Mucosa of stomach (tissue), 1 donor: ENCODE measurements around the gene URI1.
"Not testable (repeated sequence)": the region's sequence is repeated elsewhere in the genome, so short reads cannot be mapped to it uniquely, and the experiment has no call there.

Source experiments
- H3K27me3 ChIP-seq: one replicate; pipeline ENCODE4 v1.7.0; 2013; ENCODE audit warnings: mild to moderate bottlenecking, low read length; ENCODE audit not compliant: control insufficient read depth, insufficient read depth
- H3K36me3 ChIP-seq: one replicate; pipeline ENCODE4 v1.7.0; 2013; ENCODE audit warnings: low read length; ENCODE audit not compliant: control insufficient read depth, insufficient read depth
- H3K4me1 ChIP-seq: one replicate; pipeline ENCODE4 v1.7.0; 2013; ENCODE audit warnings: mild to moderate bottlenecking, low read length; ENCODE audit not compliant: control insufficient read depth, insufficient read depth
- H3K4me3 ChIP-seq: one replicate; pipeline ENCODE4 v1.7.0; 2013; ENCODE audit warnings: low read length
- H3K9ac ChIP-seq: one replicate; pipeline ENCODE4 v1.7.0; 2013; ENCODE audit warnings: mild to moderate bottlenecking, low read length, moderate library complexity
- H3K9me3 ChIP-seq: one replicate; pipeline ENCODE4 v1.7.0; 2013; ENCODE audit warnings: mild to moderate bottlenecking, low read length, moderate library complexity; ENCODE audit not compliant: control insufficient read depth
- donor health status: Pancreatic carcinoma.

Gene URI1

GRCh38 chr19:30036154-30037129, 94.4 kb downstream of the URI1 start:
- H3K36me3 ChIP-seq = no peaks in the 10 kb centered on the region
- no peaks in the 10 kb centered on the region for H3K4me1 ChIP-seq
- H3K4me3 ChIP-seq = no peak overlapping the region
- H3K9me3 ChIP-seq = no peaks in the 10 kb centered on the region
- H3K27me3 ChIP-seq = no peaks in the 10 kb centered on the region
- no peak overlapping the region for H3K9ac ChIP-seq

DNA sequence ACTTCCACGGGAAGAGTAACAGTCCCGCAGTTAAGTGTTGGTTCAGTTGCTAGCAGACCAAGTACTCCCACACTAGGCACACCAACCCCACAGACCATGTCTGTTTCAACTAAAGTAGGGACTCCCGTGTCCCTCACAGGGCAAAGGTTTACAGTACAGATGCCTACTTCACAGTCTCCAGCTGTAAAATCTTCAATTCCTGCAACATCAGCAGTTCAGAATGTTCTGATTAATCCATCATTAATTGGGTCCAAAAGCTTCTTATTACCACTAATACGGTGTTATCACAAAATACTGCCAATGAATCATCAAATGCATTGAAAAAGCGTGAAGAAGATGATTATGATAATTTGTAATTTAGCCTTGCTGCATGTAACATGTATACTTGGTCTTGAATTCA, 95.8 kb downstream of the URI1 start:
- Histone ChIP-seq H3K4me1 (no peaks in the 10 kb centered on the region), H3K9ac (no peak overlapping the region), H3K27me3 (no peaks in the 10 kb centered on the region), H3K4me3 (no peak overlapping the region), H3K9me3 (no peaks in the 10 kb centered on the region), H3K36me3 (no peaks in the 10 kb centered on the region)

GRCh38 chr19:30041931-30042330, 99.9 kb downstream of the URI1 start:
- H3K4me1 ChIP-seq, H3K9ac ChIP-seq, H3K27me3 ChIP-seq, H3K36me3 ChIP-seq, H3K9me3 ChIP-seq, H3K4me3 ChIP-seq: not testable (repeated sequence)

DNA sequence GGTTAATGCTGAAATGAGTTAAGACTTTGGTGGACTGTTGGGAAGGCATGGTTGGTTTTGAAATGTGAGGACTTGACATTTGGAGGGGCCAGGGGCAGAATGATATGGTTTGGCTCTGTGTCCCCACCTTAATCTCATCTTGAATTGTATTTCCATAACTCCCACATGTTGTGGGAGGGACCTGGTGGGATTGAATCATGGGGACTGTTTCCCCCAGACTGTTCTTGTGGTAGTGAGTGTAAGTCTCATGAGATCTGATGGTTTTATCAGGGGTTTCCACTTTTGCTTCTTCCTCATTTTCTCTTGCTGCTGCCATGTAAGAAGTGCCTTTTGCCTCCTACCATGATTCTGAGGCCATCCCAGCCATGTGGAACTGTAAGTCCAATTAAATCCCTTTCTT, 101.0 kb downstream of the URI1 start:
- not testable (repeated sequence) for H3K9me3 ChIP-seq, H3K4me1 ChIP-seq, H3K36me3 ChIP-seq, H3K27me3 ChIP-seq, H3K9ac ChIP-seq, H3K4me3 ChIP-seq

DNA sequence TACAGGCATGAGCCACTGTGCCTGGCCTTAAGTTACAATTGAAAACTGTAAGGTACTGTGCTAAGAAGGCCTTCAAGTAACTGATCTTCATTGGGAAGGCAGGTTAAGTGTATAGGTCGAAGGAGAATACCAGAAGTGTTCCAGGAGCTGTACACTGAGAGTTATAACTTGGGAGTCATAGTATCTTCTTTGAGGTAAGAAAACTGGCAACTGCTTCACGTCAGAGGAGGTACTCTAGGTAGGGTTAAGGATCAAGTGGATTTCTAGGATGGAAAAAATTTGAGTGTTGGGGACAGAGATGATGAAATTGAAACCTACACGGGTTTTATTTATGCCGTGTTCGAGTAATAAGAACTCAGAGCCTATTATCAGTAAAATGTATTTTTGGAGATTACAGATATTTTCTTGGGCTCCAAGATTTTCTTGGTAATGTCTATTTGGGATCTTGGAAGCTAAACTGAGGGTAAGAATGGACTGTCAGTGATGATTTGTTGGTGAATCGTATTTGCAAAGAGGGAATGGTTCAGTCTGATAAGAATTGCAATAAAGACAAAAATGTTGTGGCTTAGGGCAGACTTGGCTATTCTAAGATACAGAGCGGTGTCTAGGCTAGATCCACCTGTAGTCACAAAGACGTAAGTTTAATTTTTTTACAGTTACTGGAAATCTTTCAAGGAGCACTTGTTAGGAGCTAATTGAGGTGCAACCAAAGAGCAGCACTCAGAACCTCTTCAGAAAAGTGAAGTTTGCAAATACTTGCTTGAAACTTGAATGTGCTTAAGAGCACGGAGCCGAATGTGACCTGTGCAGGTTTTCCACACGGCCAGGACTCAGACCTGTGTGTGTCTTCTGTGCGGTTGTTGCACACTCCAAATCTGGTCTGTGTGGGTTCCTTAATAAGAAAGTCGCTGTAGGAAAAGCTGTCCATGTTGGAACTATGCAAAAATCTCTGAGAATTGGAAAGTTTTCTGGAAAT, 102.5 kb downstream of the URI1 start:
- no peaks in the 10 kb centered on the region for H3K27me3 ChIP-seq
- no peak overlapping the region for H3K4me3 ChIP-seq
- H3K9me3 ChIP-seq = no peaks in the 10 kb centered on the region
- H3K36me3 ChIP-seq = no peaks in the 10 kb centered on the region
- H3K4me1 ChIP-seq = peaks cover 7% of the 10 kb centered on the region
- no peak overlapping the region for H3K9ac ChIP-seq

DNA sequence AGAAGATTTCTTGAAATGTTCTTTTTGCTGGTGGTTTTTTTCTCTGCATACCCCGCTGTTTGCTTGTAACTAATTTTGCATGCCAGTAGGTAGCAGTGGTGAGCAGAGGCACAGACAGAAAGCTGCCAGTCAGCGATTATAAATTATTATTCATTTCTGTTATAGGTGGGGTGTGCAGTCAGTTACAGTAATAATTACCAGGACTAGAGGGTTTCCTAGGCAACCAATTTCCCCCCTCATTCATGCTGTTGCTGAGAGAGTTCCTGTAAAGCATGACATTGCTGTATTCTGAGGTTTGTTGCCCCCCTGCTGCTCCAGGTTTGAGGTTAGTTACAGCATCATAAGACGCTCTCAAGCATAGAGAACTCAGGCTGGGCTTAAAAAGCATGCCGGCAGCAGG, 104.5 kb downstream of the URI1 start:
- Histone ChIP-seq H3K4me3 (no peak overlapping the region), H3K36me3 (no peaks in the 10 kb centered on the region), H3K4me1 (peaks cover 7% of the 10 kb centered on the region), H3K9ac (no peak overlapping the region), H3K27me3 (no peaks in the 10 kb centered on the region), H3K9me3 (no peaks in the 10 kb centered on the region)

DNA sequence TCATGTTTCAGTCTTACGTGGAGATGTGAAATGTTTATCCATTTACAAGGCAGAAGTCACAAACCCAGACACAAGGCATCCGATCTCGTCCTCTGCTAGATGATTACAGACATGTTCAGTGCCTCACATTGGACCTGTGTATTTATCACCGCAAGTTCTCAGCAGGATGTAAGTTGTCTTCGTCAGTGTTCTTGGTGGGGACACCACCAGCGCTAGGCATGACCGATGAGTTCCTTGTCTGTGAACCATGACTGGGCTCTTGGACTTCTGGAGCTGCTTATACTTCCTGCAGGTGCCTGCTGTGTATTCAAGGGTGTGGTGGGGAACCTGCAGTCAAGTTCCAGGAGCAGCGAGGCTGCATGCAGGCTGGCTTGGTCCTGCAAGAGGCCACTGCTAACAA, 105.4 kb downstream of the URI1 start:
- Histone ChIP-seq H3K4me1 (peaks cover 7% of the 10 kb centered on the region), H3K27me3 (no peaks in the 10 kb centered on the region), H3K36me3 (no peaks in the 10 kb centered on the region), H3K9ac (no peak overlapping the region), H3K4me3 (no peak overlapping the region), H3K9me3 (no peaks in the 10 kb centered on the region)

DNA sequence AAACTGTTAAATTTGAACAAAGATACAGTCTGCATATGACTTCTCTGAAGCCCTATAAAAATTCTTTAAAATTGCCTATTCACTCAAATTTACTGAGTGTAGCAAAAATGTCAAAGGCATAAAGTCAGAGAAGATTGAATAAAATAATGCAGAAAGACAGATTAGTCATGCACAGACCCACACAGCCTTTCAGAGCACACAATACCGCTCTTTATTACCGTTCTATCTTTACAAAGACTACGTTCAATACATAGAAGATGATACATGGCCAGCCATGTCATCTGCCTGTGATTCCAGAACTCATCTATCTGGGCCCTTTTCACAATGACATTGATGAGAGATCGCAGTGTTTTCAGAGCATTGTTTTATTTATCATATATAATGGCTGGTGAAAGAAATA, 107.2 kb downstream of the URI1 start:
- no peaks in the 10 kb centered on the region for H3K36me3 ChIP-seq
- H3K9me3 ChIP-seq = no peaks in the 10 kb centered on the region
- H3K9ac ChIP-seq = no peak overlapping the region
- H3K4me1 ChIP-seq = no peaks in the 10 kb centered on the region
- no peak overlapping the region for H3K4me3 ChIP-seq
- no peaks in the 10 kb centered on the region for H3K27me3 ChIP-seq

GRCh38 chr19:30049846-30050667, 108.0 kb downstream of the URI1 start:
- H3K9ac ChIP-seq = no peak overlapping the region
- H3K27me3 ChIP-seq = no peaks in the 10 kb centered on the region
- H3K36me3 ChIP-seq = no peaks in the 10 kb centered on the region
- H3K4me3 ChIP-seq = no peak overlapping the region
- no peaks in the 10 kb centered on the region for H3K4me1 ChIP-seq
- no peaks in the 10 kb centered on the region for H3K9me3 ChIP-seq

- no peak overlapping the region for H3K4me3 ChIP-seq
- no peak overlapping the region for H3K9ac ChIP-seq
- H3K36me3 ChIP-seq = no peaks in the 10 kb centered on the region
- no peaks in the 10 kb centered on the region for H3K4me1 ChIP-seq
- H3K9me3 ChIP-seq = no peaks in the 10 kb centered on the region
- no peaks in the 10 kb centered on the region for H3K27me3 ChIP-seq
Observed at GRCh38 chr19:30052122-30053075, 110.4 kb downstream of the URI1 start.

GRCh38 chr19:30053558-30053957, 111.5 kb downstream of the URI1 start:
- H3K36me3 ChIP-seq = no peaks in the 10 kb centered on the region

More at GRCh38 chr19:30053558-30053957, 111.5 kb downstream of the URI1 start:
- no peak overlapping the region for H3K9ac ChIP-seq
- H3K4me1 ChIP-seq = no peaks in the 10 kb centered on the region
- H3K4me3 ChIP-seq = no peak overlapping the region
- no peaks in the 10 kb centered on the region for H3K27me3 ChIP-seq
- H3K9me3 ChIP-seq = no peaks in the 10 kb centered on the region
